Measurements from ENCODE around the gene SLC46A3.

The SLC46A3 gene

DNA sequence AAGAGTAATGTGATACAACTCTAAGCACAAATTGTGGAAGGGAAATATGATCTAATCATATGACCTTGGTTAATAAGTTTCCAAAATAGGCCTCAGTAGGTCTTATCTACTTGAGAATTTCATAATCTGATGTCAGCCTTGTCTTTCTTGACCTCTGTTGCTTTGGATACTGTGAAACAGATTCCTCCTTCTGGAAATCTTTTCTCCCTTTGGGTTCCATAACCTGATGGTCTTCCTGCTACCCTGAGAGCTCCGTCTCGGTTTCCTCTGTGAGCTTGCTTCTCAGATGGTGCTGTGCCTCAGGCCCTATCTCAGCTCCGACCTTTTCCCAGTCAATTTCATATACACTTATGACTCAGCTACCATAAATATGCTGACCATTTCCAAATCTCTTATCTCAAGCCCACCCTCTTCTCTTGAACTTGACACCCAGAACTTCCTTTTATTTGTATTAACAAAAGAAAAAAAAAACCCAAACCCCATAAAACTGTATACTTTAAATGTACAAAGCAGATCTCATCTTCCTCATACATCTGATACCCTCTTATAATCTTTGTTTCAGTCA is 6.4 kb upstream of the SLC46A3 start:
- H3K4me3 ChIP-seq (ENCODE audit: low read depth, low read length) = no peak overlapping the region
- ChIA-PET CTCF (interaction anchor here (0.5 kb wide), 1 partner anchor 20 kb away, joined by 4 read pairs; no protein-coding TSS in a partner anchor), POLR2A (no interaction called here)
- no peaks in the 10 kb centered on the region for H3K9me3 ChIP-seq (ENCODE audit: control insufficient read depth, insufficient read depth, low read depth, low read length)
- no peaks in the 10 kb centered on the region for H3K36me3 ChIP-seq (ENCODE audit: control insufficient read depth in 2 of 2, insufficient read depth in 1 of 2, low read length in 2 of 2)
- H3K4me1 ChIP-seq (ENCODE audit: control insufficient read depth, insufficient read depth, low read length) = no peaks in the 10 kb centered on the region
- TF ChIP-seq ZNF837 (tag by site-specific recombination; IDR thresholded peaks at IDR 0.05) = no peak
- TF ChIP-seq, protein P1, sequence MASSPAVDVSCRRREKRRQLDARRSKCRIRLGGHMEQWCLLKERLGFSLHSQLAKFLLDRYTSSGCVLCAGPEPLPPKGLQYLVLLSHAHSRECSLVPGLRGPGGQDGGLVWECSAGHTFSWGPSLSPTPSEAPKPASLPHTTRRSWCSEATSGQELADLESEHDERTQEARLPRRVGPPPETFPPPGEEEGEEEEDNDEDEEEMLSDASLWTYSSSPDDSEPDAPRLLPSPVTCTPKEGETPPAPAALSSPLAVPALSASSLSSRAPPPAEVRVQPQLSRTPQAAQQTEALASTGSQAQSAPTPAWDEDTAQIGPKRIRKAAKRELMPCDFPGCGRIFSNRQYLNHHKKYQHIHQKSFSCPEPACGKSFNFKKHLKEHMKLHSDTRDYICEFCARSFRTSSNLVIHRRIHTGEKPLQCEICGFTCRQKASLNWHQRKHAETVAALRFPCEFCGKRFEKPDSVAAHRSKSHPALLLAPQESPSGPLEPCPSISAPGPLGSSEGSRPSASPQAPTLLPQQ (tag by site-specific recombination; IDR thresholded peaks at IDR 0.05) = no peak
- TF ChIP-seq ZNF530 (tag by site-specific recombination; IDR thresholded peaks at IDR 0.05; ENCODE audit: low read depth) = no peak
- no peak for TF ChIP-seq ZNF23 (tag by site-specific recombination; IDR thresholded peaks at IDR 0.05; ENCODE audit: borderline replicate concordance)
- TF ChIP-seq ZNF529 (tag by site-specific recombination; IDR thresholded peaks at IDR 0.05; ENCODE audit: insufficient replicate concordance) = no peak
- TF ChIP-seq ZNF747 (tag by site-specific recombination; IDR thresholded peaks at IDR 0.05) = no peak
- TF ChIP-seq ZEB2 (tag by site-specific recombination; IDR thresholded peaks at IDR 0.05) = no peak
- TF ChIP-seq, protein P2, sequence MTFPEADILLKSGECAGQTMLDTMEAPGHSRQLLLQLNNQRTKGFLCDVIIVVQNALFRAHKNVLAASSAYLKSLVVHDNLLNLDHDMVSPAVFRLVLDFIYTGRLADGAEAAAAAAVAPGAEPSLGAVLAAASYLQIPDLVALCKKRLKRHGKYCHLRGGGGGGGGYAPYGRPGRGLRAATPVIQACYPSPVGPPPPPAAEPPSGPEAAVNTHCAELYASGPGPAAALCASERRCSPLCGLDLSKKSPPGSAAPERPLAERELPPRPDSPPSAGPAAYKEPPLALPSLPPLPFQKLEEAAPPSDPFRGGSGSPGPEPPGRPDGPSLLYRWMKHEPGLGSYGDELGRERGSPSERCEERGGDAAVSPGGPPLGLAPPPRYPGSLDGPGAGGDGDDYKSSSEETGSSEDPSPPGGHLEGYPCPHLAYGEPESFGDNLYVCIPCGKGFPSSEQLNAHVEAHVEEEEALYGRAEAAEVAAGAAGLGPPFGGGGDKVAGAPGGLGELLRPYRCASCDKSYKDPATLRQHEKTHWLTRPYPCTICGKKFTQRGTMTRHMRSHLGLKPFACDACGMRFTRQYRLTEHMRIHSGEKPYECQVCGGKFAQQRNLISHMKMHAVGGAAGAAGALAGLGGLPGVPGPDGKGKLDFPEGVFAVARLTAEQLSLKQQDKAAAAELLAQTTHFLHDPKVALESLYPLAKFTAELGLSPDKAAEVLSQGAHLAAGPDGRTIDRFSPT (tag by site-specific recombination; IDR thresholded peaks at IDR 0.05) = no peak
- TF ChIP-seq ZNF391 (tag by site-specific recombination; IDR thresholded peaks at IDR 0.05; ENCODE audit: borderline replicate concordance, low read depth) = no peak
- no peak for TF ChIP-seq ZNF776 (tag by site-specific recombination; IDR thresholded peaks at IDR 0.05; ENCODE audit: borderline replicate concordance)
- no peak for TF ChIP-seq ZNF146 (tag by site-specific recombination; IDR thresholded peaks at IDR 0.05)
- TF ChIP-seq, protein P3, sequence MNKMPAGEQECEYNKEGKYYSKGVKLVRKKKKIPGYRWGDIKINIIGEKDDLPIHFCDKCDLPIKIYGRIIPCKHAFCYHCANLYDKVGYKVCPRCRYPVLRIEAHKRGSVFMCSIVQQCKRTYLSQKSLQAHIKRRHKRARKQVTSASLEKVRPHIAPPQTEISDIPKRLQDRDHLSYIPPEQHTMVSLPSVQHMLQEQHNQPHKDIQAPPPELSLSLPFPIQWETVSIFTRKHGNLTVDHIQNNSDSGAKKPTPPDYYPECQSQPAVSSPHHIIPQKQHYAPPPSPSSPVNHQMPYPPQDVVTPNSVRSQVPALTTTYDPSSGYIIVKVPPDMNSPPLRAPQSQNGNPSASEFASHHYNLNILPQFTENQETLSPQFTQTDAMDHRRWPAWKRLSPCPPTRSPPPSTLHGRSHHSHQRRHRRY (tag by site-specific recombination; IDR thresholded peaks at IDR 0.05) = no peak
- TF ChIP-seq, protein P4, sequence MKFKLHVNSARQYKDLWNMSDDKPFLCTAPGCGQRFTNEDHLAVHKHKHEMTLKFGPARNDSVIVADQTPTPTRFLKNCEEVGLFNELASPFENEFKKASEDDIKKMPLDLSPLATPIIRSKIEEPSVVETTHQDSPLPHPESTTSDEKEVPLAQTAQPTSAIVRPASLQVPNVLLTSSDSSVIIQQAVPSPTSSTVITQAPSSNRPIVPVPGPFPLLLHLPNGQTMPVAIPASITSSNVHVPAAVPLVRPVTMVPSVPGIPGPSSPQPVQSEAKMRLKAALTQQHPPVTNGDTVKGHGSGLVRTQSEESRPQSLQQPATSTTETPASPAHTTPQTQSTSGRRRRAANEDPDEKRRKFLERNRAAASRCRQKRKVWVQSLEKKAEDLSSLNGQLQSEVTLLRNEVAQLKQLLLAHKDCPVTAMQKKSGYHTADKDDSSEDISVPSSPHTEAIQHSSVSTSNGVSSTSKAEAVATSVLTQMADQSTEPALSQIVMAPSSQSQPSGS (tag by site-specific recombination; IDR thresholded peaks at IDR 0.05; ENCODE audit: low read depth) = no peak
- TF ChIP-seq ZNF138 (tag by site-specific recombination; IDR thresholded peaks at IDR 0.05; ENCODE audit: borderline replicate concordance) = no peak
- TF ChIP-seq ZNF433 (tag by site-specific recombination; IDR thresholded peaks at IDR 0.05; ENCODE audit: low read depth) = no peak
- H3K27ac ChIP-seq (ENCODE audit: extremely low read depth, low read depth, low read length) = no peak overlapping the region

DNA sequence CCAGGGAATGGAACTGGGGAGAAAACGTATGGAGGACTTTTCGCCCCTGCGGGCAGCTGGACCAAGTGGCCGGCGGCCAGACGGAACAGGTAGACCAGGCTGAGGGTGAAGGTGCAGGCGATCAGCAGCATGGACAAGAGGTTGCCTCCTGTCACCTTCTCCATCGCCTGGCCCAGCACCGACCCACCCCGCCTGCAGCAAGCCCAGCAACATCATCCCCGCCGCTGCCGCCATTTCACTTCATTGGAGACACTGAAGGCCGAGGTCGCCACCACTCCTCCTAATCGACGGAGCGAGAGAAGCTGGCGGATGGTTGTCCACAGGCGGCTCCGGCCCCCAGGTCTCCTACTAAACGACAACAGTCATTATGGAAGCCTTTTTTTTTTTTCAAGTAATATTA is 5.0 kb upstream of the SLC46A3 start:
- Histone ChIP-seq H3K4me1 (ENCODE audit: control insufficient read depth, insufficient read depth, low read length) (no peaks in the 10 kb centered on the region), H3K27ac (ENCODE audit: extremely low read depth, low read depth, low read length) (no peak overlapping the region), H3K4me3 (ENCODE audit: low read depth, low read length) (no peak overlapping the region), H3K36me3 (ENCODE audit: control insufficient read depth in 2 of 2, insufficient read depth in 1 of 2, low read length in 2 of 2) (no peaks in the 10 kb centered on the region), H3K9me3 (ENCODE audit: control insufficient read depth, insufficient read depth, low read depth, low read length) (no peaks in the 10 kb centered on the region)
- ChIA-PET CTCF (no interaction called here), POLR2A (no interaction called here)
- TF ChIP-seq ZNF248 (tag by site-specific recombination; IDR thresholded peaks at IDR 0.05) (no peak), FEZF1 (tag by site-specific recombination; IDR thresholded peaks at IDR 0.05) (no peak), EGR2 (tag by site-specific recombination; IDR thresholded peaks at IDR 0.05; ENCODE audit: low read depth) (no peak), ZNF585B (tag by site-specific recombination; IDR thresholded peaks at IDR 0.05) (no peak), ZNF311 (tag by site-specific recombination; IDR thresholded peaks at IDR 0.05; ENCODE audit: borderline replicate concordance) (no peak), ZNF596 (tag by site-specific recombination; IDR thresholded peaks at IDR 0.05) (no peak)
- TF ChIP-seq, protein P5, sequence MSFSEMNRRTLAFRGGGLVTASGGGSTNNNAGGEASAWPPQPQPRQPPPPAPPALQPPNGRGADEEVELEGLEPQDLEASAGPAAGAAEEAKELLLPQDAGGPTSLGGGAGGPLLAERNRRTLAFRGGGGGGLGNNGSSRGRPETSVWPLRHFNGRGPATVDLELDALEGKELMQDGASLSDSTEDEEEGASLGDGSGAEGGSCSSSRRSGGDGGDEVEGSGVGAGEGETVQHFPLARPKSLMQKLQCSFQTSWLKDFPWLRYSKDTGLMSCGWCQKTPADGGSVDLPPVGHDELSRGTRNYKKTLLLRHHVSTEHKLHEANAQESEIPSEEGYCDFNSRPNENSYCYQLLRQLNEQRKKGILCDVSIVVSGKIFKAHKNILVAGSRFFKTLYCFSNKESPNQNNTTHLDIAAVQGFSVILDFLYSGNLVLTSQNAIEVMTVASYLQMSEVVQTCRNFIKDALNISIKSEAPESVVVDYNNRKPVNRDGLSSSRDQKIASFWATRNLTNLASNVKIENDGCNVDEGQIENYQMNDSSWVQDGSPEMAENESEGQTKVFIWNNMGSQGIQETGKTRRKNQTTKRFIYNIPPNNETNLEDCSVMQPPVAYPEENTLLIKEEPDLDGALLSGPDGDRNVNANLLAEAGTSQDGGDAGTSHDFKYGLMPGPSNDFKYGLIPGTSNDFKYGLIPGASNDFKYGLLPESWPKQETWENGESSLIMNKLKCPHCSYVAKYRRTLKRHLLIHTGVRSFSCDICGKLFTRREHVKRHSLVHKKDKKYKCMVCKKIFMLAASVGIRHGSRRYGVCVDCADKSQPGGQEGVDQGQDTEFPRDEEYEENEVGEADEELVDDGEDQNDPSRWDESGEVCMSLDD (tag by site-specific recombination; IDR thresholded peaks at IDR 0.05) = no peak
- TF ChIP-seq, protein P6, sequence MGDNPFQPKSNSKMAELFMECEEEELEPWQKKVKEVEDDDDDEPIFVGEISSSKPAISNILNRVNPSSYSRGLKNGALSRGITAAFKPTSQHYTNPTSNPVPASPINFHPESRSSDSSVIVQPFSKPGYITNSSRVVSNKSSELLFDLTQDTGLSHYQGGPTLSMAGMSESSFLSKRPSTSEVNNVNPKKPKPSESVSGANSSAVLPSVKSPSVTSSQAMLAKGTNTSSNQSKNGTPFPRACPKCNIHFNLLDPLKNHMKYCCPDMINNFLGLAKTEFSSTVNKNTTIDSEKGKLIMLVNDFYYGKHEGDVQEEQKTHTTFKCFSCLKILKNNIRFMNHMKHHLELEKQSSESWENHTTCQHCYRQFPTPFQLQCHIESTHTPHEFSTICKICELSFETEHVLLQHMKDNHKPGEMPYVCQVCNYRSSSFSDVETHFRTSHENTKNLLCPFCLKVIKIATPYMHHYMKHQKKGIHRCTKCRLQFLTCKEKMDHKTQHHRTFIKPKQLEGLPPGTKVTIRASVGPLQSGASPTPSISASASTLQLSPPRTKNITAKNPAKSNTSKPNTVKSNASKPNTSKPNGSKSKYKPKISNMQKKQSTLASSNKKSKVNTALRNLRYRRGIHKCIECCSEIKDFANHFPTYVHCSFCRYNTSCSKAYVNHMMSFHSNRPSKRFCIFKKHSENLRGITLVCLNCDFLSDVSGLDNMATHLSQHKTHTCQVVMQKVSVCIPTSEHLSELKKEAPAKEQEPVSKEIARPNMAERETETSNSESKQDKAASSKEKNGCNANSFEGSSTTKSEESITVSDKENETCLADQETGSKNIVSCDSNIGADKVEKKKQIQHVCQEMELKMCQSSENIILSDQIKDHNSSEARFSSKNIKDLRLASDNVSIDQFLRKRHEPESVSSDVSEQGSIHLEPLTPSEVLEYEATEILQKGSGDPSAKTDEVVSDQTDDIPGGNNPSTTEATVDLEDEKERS (tag by site-specific recombination; IDR thresholded peaks at IDR 0.05) = no peak
